HEK293 (cell line): ENCODE results near the gene C12orf42.

ENCODE experiments used
- CTCF ChIP-seq: fragments of 450-650 bp; formaldehyde crosslinking; IDR thresholded peaks from 2 replicates; pipeline ENCODE4 v1.5.1; 2016; ENCODE audit warnings: missing biosample characterization, missing genetic modification characterization
- GLI4 ChIP-seq: fragments of 450-650 bp; formaldehyde crosslinking; IDR thresholded peaks from 2 replicates; pipeline ENCODE4 v1.5.1; 2016; ENCODE audit warnings: missing biosample characterization, missing genetic modification characterization
- HOXA7 ChIP-seq: sonication (generic); formaldehyde crosslinking; IDR thresholded peaks from 2 replicates; pipeline ENCODE4 v1.8.1; 2022; ENCODE audit warnings: missing genetic modification reagents, borderline replicate concordance
- ZNF114 ChIP-seq: fragments of 450-650 bp; formaldehyde crosslinking; IDR thresholded peaks from 2 replicates; pipeline ENCODE4 v1.5.0; 2017; ENCODE audit warnings: missing biosample characterization, missing genetic modification characterization
- ZNF311 ChIP-seq: fragments of 450-650 bp; formaldehyde crosslinking; IDR thresholded peaks from 2 replicates; pipeline ENCODE4 v1.5.1; 2017; ENCODE audit warnings: missing biosample characterization, missing genetic modification characterization, borderline replicate concordance
- ZNF548 ChIP-seq: fragments of 450-650 bp; formaldehyde crosslinking; IDR thresholded peaks from 2 replicates; pipeline ENCODE4 v1.5.1; 2016; ENCODE audit warnings: missing biosample characterization, missing genetic modification characterization
- ZSCAN18 ChIP-seq: fragments of 450-650 bp; formaldehyde crosslinking; IDR thresholded peaks from 2 replicates; pipeline ENCODE4 v1.5.1; 2016; ENCODE audit warnings: missing biosample characterization, missing genetic modification characterization

- no peak for TF ChIP-seq ZSCAN18 (tag by site-specific recombination)
- no peak for TF ChIP-seq ZNF114
- TF ChIP-seq CTCF (tag by site-specific recombination) = no peak
- TF ChIP-seq ZNF548 (tag by site-specific recombination) = no peak
- TF ChIP-seq ZNF311 (tag by site-specific recombination) = no peak
- no peak for TF ChIP-seq HOXA7 (CRISPR knock-in tag)
- TF ChIP-seq GLI4 = no peak
These were observed 181.0 kb downstream of the C12orf42 start for GRCh38 chr12:103314786-103315185.
